ENCODE data around the gene ACVRL1.

ACVRL1 gene

DNA sequence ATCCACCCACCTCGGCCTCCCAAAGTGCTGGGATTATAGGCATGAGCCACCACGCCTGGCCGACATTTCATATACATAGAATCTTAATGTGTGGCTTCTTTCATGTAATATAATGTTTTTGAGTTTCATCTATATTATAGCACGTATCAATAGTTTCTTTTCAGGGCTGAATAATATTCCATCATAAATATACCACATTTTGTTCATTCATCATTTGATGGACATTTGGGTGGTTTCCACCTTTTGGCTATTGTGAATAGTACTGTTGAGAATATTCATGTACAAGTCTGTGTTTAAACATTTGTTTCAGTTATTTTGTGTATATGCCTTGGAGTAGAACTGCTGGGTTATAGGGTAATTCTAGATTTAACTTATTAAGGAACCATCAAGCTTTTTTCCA, 56.2 kb downstream of the ACVRL1 start:
- DNase-seq (ENCODE audit: low spot score), result no peak

DNA sequence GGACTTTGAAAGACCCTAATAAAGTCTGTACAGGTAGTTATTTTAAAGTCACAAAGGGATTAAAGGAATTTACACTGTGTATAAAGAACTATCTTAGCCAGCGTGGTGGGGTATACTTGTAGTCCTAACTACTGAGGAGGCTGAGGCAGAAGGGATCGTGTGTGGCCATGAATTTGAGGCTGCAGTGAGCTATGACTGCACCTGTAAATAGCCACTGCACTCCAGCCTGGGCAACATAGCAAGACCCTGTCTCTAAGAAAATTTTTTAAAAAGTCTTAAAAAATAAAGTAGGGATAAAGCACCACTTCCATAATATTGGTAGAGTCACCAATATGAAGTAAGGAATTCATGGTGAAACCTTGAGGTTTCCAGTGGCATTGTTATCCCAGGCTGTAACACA, 62.3 kb downstream of the ACVRL1 start:
- no peak for DNase-seq (ENCODE audit: low spot score)

GRCh38 chr12:51970904-51971646, 63.8 kb downstream of the ACVRL1 start:
- peak; percentile 46 for DNase-seq (ENCODE audit: low spot score)

DNA sequence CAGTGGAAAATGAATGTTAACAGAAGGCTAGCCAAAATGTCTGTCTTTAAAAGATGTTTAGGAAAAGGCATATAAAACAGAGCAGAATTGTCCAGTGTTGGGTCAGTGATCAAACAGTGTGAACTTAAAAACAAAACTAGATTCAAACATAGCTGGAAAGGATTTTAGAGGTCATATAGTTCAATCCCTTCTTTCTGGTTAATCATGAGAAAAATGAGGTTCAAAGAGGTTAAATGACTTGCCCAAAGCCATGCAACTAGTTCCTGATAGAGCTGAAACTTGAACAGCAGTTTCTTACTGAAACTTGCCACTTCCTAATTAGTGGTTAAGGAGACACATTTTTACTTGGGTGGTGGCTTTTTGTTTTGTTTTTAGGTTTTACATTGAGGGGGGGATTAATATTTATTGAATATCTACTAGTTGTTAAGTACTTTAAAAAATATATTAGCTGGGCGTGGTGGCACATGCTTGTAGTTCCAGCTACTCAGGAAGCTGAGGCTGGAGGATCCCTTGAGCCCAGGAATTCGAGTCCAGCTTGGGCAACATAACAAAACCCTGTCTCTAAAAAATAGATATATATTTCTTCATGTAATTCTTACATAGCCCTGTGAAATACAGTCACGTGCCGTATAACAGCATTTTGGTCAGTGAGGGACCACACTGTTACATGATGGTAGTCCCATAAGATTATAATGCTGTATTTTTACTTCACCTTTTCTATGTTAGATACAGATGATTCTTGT, 64.5 kb downstream of the ACVRL1 start:
- no peak for DNase-seq (ENCODE audit: low spot score)

DNA sequence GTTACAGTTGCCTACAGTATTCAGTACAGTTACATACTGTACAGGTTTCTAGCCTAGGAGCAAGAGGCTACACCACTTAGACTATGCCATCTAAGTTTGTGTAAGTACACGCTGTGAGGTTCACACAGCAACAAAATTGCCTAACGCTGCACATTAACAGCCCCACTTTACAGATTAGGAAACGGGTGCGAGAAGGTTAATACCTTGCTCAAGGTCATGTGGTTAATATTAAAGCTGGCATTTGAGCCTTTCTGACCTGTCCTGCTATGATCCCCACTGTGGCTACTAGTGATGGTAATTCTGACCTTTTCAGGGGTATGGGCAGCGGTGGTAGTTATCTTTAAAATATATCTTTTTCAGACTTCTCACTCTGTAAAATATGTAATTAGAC, 65.1 kb downstream of the ACVRL1 start:
- no peak for DNase-seq (ENCODE audit: low spot score)

- no peak for DNase-seq (ENCODE audit: low spot score)
Observed at GRCh38 chr12:51972849-51973273, 65.6 kb downstream of the ACVRL1 start.

Data from HuH-7.5 (cell line).